ENCODE measurements around the gene PARD3.
A peak's percentile ranks its signal among the peaks of the same experiment; 100 is the strongest.
"Not testable (repeated sequence)": the region's sequence is repeated elsewhere in the genome, so short reads cannot be mapped to it uniquely, and the experiment has no call there.

PARD3 gene

GRCh38 chr10:34815185-34816084 is at the start of gene PARD3:
PARD3 (minus strand) TSS chr10:34815296; CDS start chr10:34814995, 301 bp downstream.
- peak in 1 of 2 donors; percentile 8 for DNase-seq (ENCODE audit: low read depth in 2 of 2)

- no peak for DNase-seq (ENCODE audit: low read depth in 2 of 2)
These were observed 49.3 kb upstream of the PARD3 start for GRCh38 chr10:34864149-34865067.

- no peak for DNase-seq (ENCODE audit: low read depth in 2 of 2)
These were observed 47.8 kb upstream of the PARD3 start for GRCh38 chr10:34862892-34863291.

GRCh38 chr10:34861293-34862021 is 46.4 kb upstream of the PARD3 start:
- no peak for DNase-seq (ENCODE audit: low read depth in 2 of 2)

GRCh38 chr10:34859170-34859569 is 44.1 kb upstream of the PARD3 start:
- no peak for DNase-seq (ENCODE audit: low read depth in 2 of 2)

- DNase-seq (ENCODE audit: low read depth in 2 of 2): no peak
These were observed 42.9 kb upstream of the PARD3 start for GRCh38 chr10:34858003-34858402.

- no peak for DNase-seq (ENCODE audit: low read depth in 2 of 2)
These were observed 39.1 kb upstream of the PARD3 start for GRCh38 chr10:34854147-34854601.

GRCh38 chr10:34853357-34853756 is 38.3 kb upstream of the PARD3 start:
- no peak for DNase-seq (ENCODE audit: low read depth in 2 of 2)

GRCh38 chr10:34850558-34850957 is 35.5 kb upstream of the PARD3 start:
- no peak for DNase-seq (ENCODE audit: low read depth in 2 of 2)

- no peak for DNase-seq (ENCODE audit: low read depth in 2 of 2)
These were observed 34.9 kb upstream of the PARD3 start for GRCh38 chr10:34850036-34850435.

GRCh38 chr10:34845070-34845469 is 30.0 kb upstream of the PARD3 start:
- DNase-seq (ENCODE audit: low read depth in 2 of 2): no peak

GRCh38 chr10:34844448-34844847 is 29.4 kb upstream of the PARD3 start:
- no peak for DNase-seq (ENCODE audit: low read depth in 2 of 2)

- not testable (repeated sequence) for DNase-seq (ENCODE audit: low read depth in 2 of 2)
These were observed 28.4 kb upstream of the PARD3 start for GRCh38 chr10:34843470-34843869.

- DNase-seq (ENCODE audit: low read depth in 2 of 2): no peak
These were observed 23.3 kb upstream of the PARD3 start for GRCh38 chr10:34838366-34838900.

- DNase-seq (ENCODE audit: low read depth in 2 of 2): no peak
These were observed 20.9 kb upstream of the PARD3 start for GRCh38 chr10:34835908-34836508.

GRCh38 chr10:34834274-34834673 is 19.2 kb upstream of the PARD3 start:
- DNase-seq (ENCODE audit: low read depth in 2 of 2): no peak

GRCh38 chr10:34830217-34830822 is 15.2 kb upstream of the PARD3 start:
- no peak for DNase-seq (ENCODE audit: low read depth in 2 of 2)

- DNase-seq (ENCODE audit: low read depth in 2 of 2): no peak
These were observed 12.0 kb upstream of the PARD3 start for GRCh38 chr10:34826857-34827766.

GRCh38 chr10:34826221-34826620 is 11.1 kb upstream of the PARD3 start:
- no peak for DNase-seq (ENCODE audit: low read depth in 2 of 2)

GRCh38 chr10:34825414-34825813 is 10.3 kb upstream of the PARD3 start:
- no peak for DNase-seq (ENCODE audit: low read depth in 2 of 2)
